Stimulated activated CD4-positive, alpha-beta T cell treated with anti-CD3 and anti-CD28 coated beads, Interleukin-1b, Interleukin-23, amount 100 ng/mL, for 4 hours (primary cell): ENCODE results near the gene ZMAT2.
"Not testable (repeated sequence)": the region's sequence is repeated elsewhere in the genome, so short reads cannot be mapped to it uniquely, and the experiment has no call there.

ENCODE experiments used
- DNase-seq, 2 donors: peaks; one replicate each; pipeline ENCODE4 v3.0.0-alpha.2; 2020; ENCODE audit warnings: low read depth in 2 of 2

Gene ZMAT2

GRCh38 chr5:140708787-140709186 is 8.5 kb downstream of the ZMAT2 start:
- DNase-seq: not testable (repeated sequence)

GRCh38 chr5:140710899-140711552 is 10.8 kb downstream of the ZMAT2 start:
- peak; percentile 74 to 95 for DNase-seq

- DNase-seq: no peak
These were observed 11.5 kb downstream of the ZMAT2 start for GRCh38 chr5:140711794-140712193.

- DNase-seq: no peak
These were observed 13.4 kb downstream of the ZMAT2 start for GRCh38 chr5:140713562-140714094.

- not testable (repeated sequence) for DNase-seq
These were observed 16.0 kb downstream of the ZMAT2 start for GRCh38 chr5:140716238-140716637.

- DNase-seq: no peak
These were observed 18.0 kb downstream of the ZMAT2 start for GRCh38 chr5:140718266-140718592.

GRCh38 chr5:140720738-140721137 is 20.5 kb downstream of the ZMAT2 start:
- DNase-seq: not testable (repeated sequence)

- not testable (repeated sequence) for DNase-seq
These were observed 21.1 kb downstream of the ZMAT2 start for GRCh38 chr5:140721395-140721794.

- DNase-seq: peak; percentile 58 to 63
These were observed 25.7 kb downstream of the ZMAT2 start for GRCh38 chr5:140725799-140726471.

GRCh38 chr5:140733098-140733497 is 32.9 kb downstream of the ZMAT2 start:
- DNase-seq: no peak

- DNase-seq: no peak
These were observed 34.1 kb downstream of the ZMAT2 start for GRCh38 chr5:140734354-140734753.

GRCh38 chr5:140737486-140737885 is 37.2 kb downstream of the ZMAT2 start:
- no peak for DNase-seq

- DNase-seq: no peak
These were observed 41.7 kb downstream of the ZMAT2 start for GRCh38 chr5:140741967-140742366.

GRCh38 chr5:140753561-140753960 is 53.3 kb downstream of the ZMAT2 start:
- no peak for DNase-seq
